Measurements from ENCODE around the gene NEK9.

DNA sequence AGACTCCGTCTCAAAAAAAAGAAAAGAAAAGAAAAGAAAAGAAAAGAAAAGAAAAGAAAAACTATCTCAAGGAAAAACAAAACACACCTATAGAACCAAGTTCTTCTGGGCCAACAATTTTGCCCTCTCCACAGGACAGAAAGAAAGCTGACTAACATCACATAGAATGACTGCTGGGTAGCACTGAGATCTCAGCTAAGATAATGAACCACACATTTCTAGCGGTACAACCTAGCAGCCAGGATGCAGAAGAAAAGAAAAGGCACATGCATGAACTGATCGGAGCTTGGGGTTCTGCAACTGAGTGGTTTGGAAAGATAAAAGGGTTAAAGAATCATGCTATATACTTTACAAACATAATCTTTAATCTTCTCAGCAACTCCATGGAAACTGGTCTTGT, 30.1 kb upstream of the NEK9 start:
- TF ChIP-seq, protein P1, sequence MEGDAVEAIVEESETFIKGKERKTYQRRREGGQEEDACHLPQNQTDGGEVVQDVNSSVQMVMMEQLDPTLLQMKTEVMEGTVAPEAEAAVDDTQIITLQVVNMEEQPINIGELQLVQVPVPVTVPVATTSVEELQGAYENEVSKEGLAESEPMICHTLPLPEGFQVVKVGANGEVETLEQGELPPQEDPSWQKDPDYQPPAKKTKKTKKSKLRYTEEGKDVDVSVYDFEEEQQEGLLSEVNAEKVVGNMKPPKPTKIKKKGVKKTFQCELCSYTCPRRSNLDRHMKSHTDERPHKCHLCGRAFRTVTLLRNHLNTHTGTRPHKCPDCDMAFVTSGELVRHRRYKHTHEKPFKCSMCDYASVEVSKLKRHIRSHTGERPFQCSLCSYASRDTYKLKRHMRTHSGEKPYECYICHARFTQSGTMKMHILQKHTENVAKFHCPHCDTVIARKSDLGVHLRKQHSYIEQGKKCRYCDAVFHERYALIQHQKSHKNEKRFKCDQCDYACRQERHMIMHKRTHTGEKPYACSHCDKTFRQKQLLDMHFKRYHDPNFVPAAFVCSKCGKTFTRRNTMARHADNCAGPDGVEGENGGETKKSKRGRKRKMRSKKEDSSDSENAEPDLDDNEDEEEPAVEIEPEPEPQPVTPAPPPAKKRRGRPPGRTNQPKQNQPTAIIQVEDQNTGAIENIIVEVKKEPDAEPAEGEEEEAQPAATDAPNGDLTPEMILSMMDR (IDR thresholded peaks at IDR 0.05; ENCODE audit: poor library complexity, severe bottlenecking) = no peak
- no peak for TF ChIP-seq EZH2 (IDR thresholded peaks at IDR 0.05; ENCODE audit: borderline replicate concordance, insufficient read depth, low read length, poor library complexity, severe bottlenecking)
- no peak for TF ChIP-seq SMC3 (conservative IDR thresholded peaks at IDR 0.05; ENCODE audit: poor library complexity)

Data from neural cell (in vitro differentiated cells).